K562 (cell line): ENCODE results near the gene ZNF358. TPM values are rescaled to one million over a fixed set of nuclear protein-coding genes. Genes with fewer than 3 reads are reported as not detected.

Experiments used
- ATAC-seq: fragments of 200-7000 bp; cut with Tn5 transposase; 3 replicates; pipeline ENCODE4 v1.9.1; 2020; ENCODE audit warnings: moderate library complexity
- BruUV-seq: library from RNA; stranded (reverse); fragments of 400-500 nt; replicated peaks from 2 replicates; lab custom pipeline; 2021; lab: Mats Ljungman, UMichigan
- CTCF ChIA-PET: fragments of 300-600 bp; formaldehyde crosslinking; extraction: SDS; loops from one replicate; lab custom pipeline; 2021; ENCODE audit warnings: low intra/inter-chr PET ratio; lab: Yijun Ruan, JAX
- POLR2A ChIA-PET: fragments of 300-600, 350-650 bp; sonication (Branson Sonifier 250); formaldehyde crosslinking; extraction: SDS; loops from one replicate; lab custom pipeline; 2021; ENCODE audit warnings: antibody characterized with exemption, inconsistent platforms; lab: Yijun Ruan, JAX
- DNase-seq, 4 experiments: peaks; one replicate each; pipeline versions ENCODE4 v3.0.0 to v3.0.0-alpha.2; 2011 to 2018; ENCODE audit warnings: low spot score in 3 of 4, mixed read lengths in 3 of 4; ENCODE audit errors: extremely low read depth in 1 of 4
- FAIRE-seq: peaks from 2 replicates; lab custom pipeline; 2011; peaks lifted over from hg19 to GRCh38; lab: Jason Lieb, UNC
- H2AFZ ChIP-seq: 2 replicates; pipeline ENCODE4 v1.6.0; 2011; ENCODE audit warnings: low read depth, low read length, control low read depth, inconsistent platforms
- H3K27ac ChIP-seq: fragments of 200-600 bp; 3 replicates; pipeline ENCODE4 v1.8.0; 2011; ENCODE audit warnings: low read depth, mild to moderate bottlenecking, control low read depth, inconsistent platforms, low read length, moderate library complexity, mixed read lengths; ENCODE audit errors: extremely low read depth
- H3K27me3 ChIP-seq, 2 experiments: fragments of 300-600 bp in 1 of 2; 2 replicates in 1 of 2; 3 replicates in 1 of 2; pipeline versions ENCODE4 v1.6.0 to v1.8.0; 2011; ENCODE audit warnings: inconsistent platforms in 2 of 2, low read length in 2 of 2, mild to moderate bottlenecking in 1 of 2, mixed read lengths in 1 of 2, moderate library complexity in 1 of 2; ENCODE audit not compliant: control insufficient read depth in 2 of 2, insufficient read depth in 2 of 2
- H3K36me3 ChIP-seq: fragments of 300-600 bp; 3 replicates; pipeline ENCODE4 v1.8.0; 2011; ENCODE audit warnings: mild to moderate bottlenecking, low read length, inconsistent platforms; ENCODE audit not compliant: control insufficient read depth, insufficient read depth
- H3K4me1 ChIP-seq, 2 experiments: fragments of 200-600 bp in 1 of 2; replicated peaks in 1 of 2; 2 replicates in 1 of 2; 3 replicates in 1 of 2; pipeline versions ENCODE4 v1.5.1 to v1.8.0; 2011; ENCODE audit warnings: inconsistent platforms in 2 of 2, low read length in 2 of 2, mild to moderate bottlenecking in 1 of 2, mixed read lengths in 1 of 2, moderate library complexity in 1 of 2; ENCODE audit not compliant: control insufficient read depth in 2 of 2, insufficient read depth in 2 of 2
- H3K4me2 ChIP-seq: 2 replicates; pipeline ENCODE4 v1.6.1; 2011; ENCODE audit warnings: low read length, control low read depth, inconsistent platforms, mixed read lengths; ENCODE audit not compliant: insufficient read depth
- H3K4me3 ChIP-seq: fragments of 200-600 bp; sonication (generic), shearing (Covaris generic); 2 replicates; pipeline ENCODE4 v1.5.1; 2016; ENCODE audit warnings: control low read depth, inconsistent platforms
- H3K79me2 ChIP-seq: fragments of 200-600 bp; 3 replicates; pipeline ENCODE4 v1.8.0; 2011; ENCODE audit warnings: low read length, inconsistent platforms; ENCODE audit not compliant: control insufficient read depth, insufficient read depth
- H3K9ac ChIP-seq, 2 experiments: 2 replicates each; pipeline versions ENCODE4 v1.6.0 to v1.6.1; 2011; ENCODE audit warnings: low read depth in 2 of 2, low read length in 2 of 2, control low read depth in 1 of 2, inconsistent platforms in 1 of 2, mild to moderate bottlenecking in 1 of 2, mixed read lengths in 1 of 2; ENCODE audit not compliant: insufficient read depth in 1 of 2
- H3K9me1 ChIP-seq: one replicate; pipeline ENCODE4 v1.6.0; 2011; ENCODE audit warnings: inconsistent platforms, mild to moderate bottlenecking, low read length, moderate library complexity; ENCODE audit not compliant: control insufficient read depth, insufficient read depth
- H3K9me3 ChIP-seq: replicated peaks from 2 replicates; pipeline ENCODE4 v1.5.1; 2011; ENCODE audit warnings: low read depth, low read length, inconsistent platforms; ENCODE audit not compliant: control insufficient read depth, insufficient read depth
- H4K20me1 ChIP-seq: replicated peaks from 2 replicates; pipeline ENCODE4 v1.6.1; 2011; ENCODE audit warnings: low read length, inconsistent platforms, mixed read lengths; ENCODE audit not compliant: control insufficient read depth, insufficient read depth
- ATF7 ChIP-seq: fragments of 450-650 bp; IDR thresholded peaks from 2 replicates; pipeline ENCODE4 v1.7.1; 2014; ENCODE audit warnings: mild to moderate bottlenecking, moderate library complexity
- BHLHE40 ChIP-seq: IDR thresholded peaks from 2 replicates; pipeline ENCODE4 v1.6.1; 2011; ENCODE audit warnings: low read length, improper control_type of control experiment
- CREBBP ChIP-seq: IDR thresholded peaks from one replicate; pipeline ENCODE4 v1.6.1; 2012; ENCODE audit warnings: low read depth, mild to moderate bottlenecking, control low read depth, inconsistent platforms, low read length
- E2F5 ChIP-seq: sonication (generic); formaldehyde crosslinking; IDR thresholded peaks from 2 replicates; pipeline ENCODE4 v1.8.0; 2022; ENCODE audit warnings: mild to moderate bottlenecking, missing genetic modification reagents
- E4F1 ChIP-seq: fragments of 250-450 bp; sonication (Bioruptor Pico); IDR thresholded peaks from 2 replicates; pipeline ENCODE4 v1.5.0; 2021; ENCODE audit warnings: mild to moderate bottlenecking, borderline replicate concordance
- EP400 ChIP-seq: fragments of 450-650 bp; IDR thresholded peaks from 2 replicates; pipeline ENCODE4 v1.6.1; 2017; ENCODE audit warnings: antibody characterized with exemption, mild to moderate bottlenecking, moderate library complexity
- ETV1 ChIP-seq: fragments of 450-650 bp; conservative IDR thresholded peaks from 2 replicates; pipeline ENCODE4 v1.6.1; 2016; ENCODE audit warnings: missing genetic modification characterization, control low read depth, low read depth, missing compliant biosample characterization
- FOXK2 ChIP-seq, 2 experiments: fragments of 450-650 bp; IDR thresholded peaks in 1 of 2; conservative IDR thresholded peaks in 1 of 2; 2 replicates each; pipeline ENCODE4 v1.6.1; 2016; ENCODE audit warnings: low read depth in 2 of 2, mild to moderate bottlenecking in 1 of 2
- HDAC3 ChIP-seq: fragments of 450-650 bp; IDR thresholded peaks from 2 replicates; pipeline ENCODE4 v1.6.1; 2018; ENCODE audit warnings: borderline replicate concordance, mild to moderate bottlenecking, moderate library complexity; ENCODE audit not compliant: partially characterized antibody
- MAFG ChIP-seq: fragments of 450-650 bp; conservative IDR thresholded peaks from 2 replicates; pipeline ENCODE4 v1.6.1; 2016; ENCODE audit warnings: missing genetic modification characterization, missing compliant biosample characterization
- NCOA2 ChIP-seq, 2 experiments: fragments of 450-650 bp; IDR thresholded peaks; 2 replicates each; pipeline ENCODE4 v1.6.1; 2018; ENCODE audit warnings: mild to moderate bottlenecking in 2 of 2, moderate library complexity in 1 of 2; ENCODE audit not compliant: partially characterized antibody in 2 of 2
- NCOA4 ChIP-seq: fragments of 450-650 bp; IDR thresholded peaks from 2 replicates; pipeline ENCODE4 v1.6.1; 2018; ENCODE audit warnings: mild to moderate bottlenecking; ENCODE audit not compliant: partially characterized antibody
- THRAP3 ChIP-seq: fragments of 450-650 bp; IDR thresholded peaks from 2 replicates; pipeline ENCODE4 v1.6.1; 2016; ENCODE audit warnings: mild to moderate bottlenecking, inconsistent platforms, borderline replicate concordance
- YBX1 ChIP-seq: fragments of 450-650 bp; IDR thresholded peaks from 2 replicates; pipeline ENCODE4 v1.7.1; 2016; ENCODE audit warnings: mild to moderate bottlenecking
- ZBED1 ChIP-seq: IDR thresholded peaks from 2 replicates; pipeline ENCODE4 v1.6.1; 2014
- ZFP1 ChIP-seq: fragments of 450-650 bp; formaldehyde crosslinking; IDR thresholded peaks from 2 replicates; pipeline ENCODE4 v1.4.0; 2020; ENCODE audit warnings: mild to moderate bottlenecking, mixed read lengths
- ZKSCAN1 ChIP-seq: fragments of 150-350 bp; IDR thresholded peaks from 2 replicates; pipeline ENCODE4 v1.6.1; 2016; ENCODE audit warnings: low read depth, low read length
- ZNF263 ChIP-seq: sonication (generic); formaldehyde crosslinking; IDR thresholded peaks from 2 replicates; pipeline ENCODE4 v1.8.0; 2022; ENCODE audit warnings: mild to moderate bottlenecking, missing genetic modification reagents, borderline replicate concordance
- ZNF75A ChIP-seq: fragments of 450-650 bp; formaldehyde crosslinking; IDR thresholded peaks from 2 replicates; pipeline ENCODE4 v1.4.0; 2020; ENCODE audit warnings: mild to moderate bottlenecking
- WGBS: fragments of 100-300 bp; shearing (Covaris generic); methylation state at CpG from one replicate; pipeline ENCODE4 v1.1.6; 2016; ENCODE audit warnings: low coverage, mixed read lengths; ENCODE audit not compliant: insufficient coverage; ENCODE audit errors: missing lambda C conversion rate; 5-methylcytosine and 5-hydroxymethylcytosine counted together
- in situ Hi-C: fragments of 300-500 bp; cut with MboI; formaldehyde crosslinking; loops from 4 replicates; pipeline ENCODE4 v1.15.0; 2018; ENCODE audit warnings: inconsistent platforms, mixed read lengths
- intact Hi-C: fragments of 100-400 bp; cut with micrococcal nuclease; formaldehyde crosslinking; loops from 2 replicates; pipeline ENCODE4 v1.14.2; 2022
- polyA plus RNA-seq, 8 experiments: library from polyadenylated mRNA; depleted of rRNA in 4 of 8; stranded (reverse) in 5 of 8; unstranded in 3 of 8; fragments of >200 nt; fragmentation: Nextera tagmentation in 2 of 8; fragmentation: Illumina TruSeq in 1 of 8; extraction: Ambion mirVana in 2 of 8; extraction: Trizol in 1 of 8; gene quantifications; 2 replicates each; pipeline versions ENCODE4 v1.2.1 to v1.2.3, GENCODE V29; 2011 to 2014; ENCODE audit warnings: inconsistent platforms in 1 of 8, missing spikeins in 1 of 8
- total RNA-seq, 7 experiments: library from RNA; depleted of rRNA in 6 of 7; stranded (reverse); fragments of >200 nt in 6 of 7; fragmentation: Illumina TruSeq in 2 of 7; extraction: Trizol in 2 of 7; gene quantifications; 2 replicates each; pipeline versions ENCODE4 v1.2.1 to v1.2.3, GENCODE V29; 2011 to 2021; ENCODE audit warnings: low replicate concordance in 1 of 7

ZNF358 gene
- total and polyA plus RNA-seq, 9 of the 15 experiments (the other 6 are each of a cell fraction or from before 2014, with no cell fraction given): 0.04 to 17.2 (median 4.9) TPM

- peaks cover 10% of the 10 kb centered on the region; the same call in 1 of the 3 replicates for H3K36me3 ChIP-seq
- peak; percentile 96 for FAIRE-seq
- no peaks in the 10 kb centered on the region for H3K27me3 ChIP-seq
- intact Hi-C loops (no loop called here), in situ Hi-C loops (no loop called here)
- H3K9me3 ChIP-seq: no peaks in the 10 kb centered on the region
- under 1% methylated on average over 68 of the region's 76 CpGs for WGBS
- H2AFZ ChIP-seq: peak within 1 kb of the TSS; percentile 100
- ChIA-PET POLR2A (interaction anchor here (0.6 to 1.8 kb wide), 8 partner anchors 12 to 126 kb away, joined by 3 to 9 read pairs (median 3); partner anchors contain the start of genes MCOLN1, PCP2 and ZNF358), CTCF (interaction anchor here (0.5 kb wide), 1 partner anchor 46 kb away, joined by 3 read pairs; no protein-coding TSS in a partner anchor)
- H3K9ac ChIP-seq: peak within 1 kb of the TSS; percentile 70 to 96; a peak in 3 of 4 replicates
- peak; percentile 89 for ATAC-seq
- H3K4me2 ChIP-seq: peak within 1 kb of the TSS; percentile 98
- peaks cover 10 to 41% of the 10 kb centered on the region in 2 experiments for H3K4me1 ChIP-seq
- peak; percentile 91 to 97 (median 94) for DNase-seq
- no peaks in the 10 kb centered on the region for H4K20me1 ChIP-seq
- BruUV-seq: no TSS peak
- peak within 1 kb of the TSS; percentile 81 for H3K4me3 ChIP-seq
- H3K79me2 ChIP-seq: no peaks in the 10 kb centered on the region; the same call in 2 of the 3 replicates
- no peak within 1 kb of the TSS; the same call in 2 of the 3 replicates for H3K27ac ChIP-seq
- no peaks in the 10 kb centered on the region for H3K9me1 ChIP-seq
- TF ChIP-seq ZNF75A (CRISPR knock-in tag) (no peak), E2F5 (CRISPR knock-in tag) (no peak), ATF7 (peak; percentile 96), E4F1 (CRISPR knock-in tag) (no peak), MAFG (tag) (no peak), HDAC3 (no peak), CREBBP (no peak), ZBED1 (no peak), NCOA2 (IDR thresholded peaks at IDR 0.05; ENCODE audit: partially characterized antibody in 2 of 2) (no peak), EP400 (no peak), ZKSCAN1 (peak; percentile 17; the same call in 1 of the 2 replicates), THRAP3 (no peak; the same call in 1 of the 2 replicates), YBX1 (no peak), BHLHE40 (peak; percentile 32; the same call in 1 of the 2 replicates), ZNF263 (CRISPR knock-in tag) (peak; percentile 65; the same call in 1 of the 2 replicates), FOXK2 (conservative IDR thresholded peaks at IDR 0.05 in 1 of 2, IDR thresholded peaks at IDR 0.05 in 1 of 2; ENCODE audit: low read depth in 2 of 2) (peak in 1 of 2 experiments; percentile 91; a peak in 2 of 4 replicates), ETV1 (tag) (peak; percentile 62), NCOA4 (peak; percentile 96), ZFP1 (CRISPR knock-in tag) (no peak)
Observed at GRCh38 chr19:7535047-7535997, 19.4 kb downstream of the ZNF358 start, which contains the start of gene PNPLA6. TSS of gene PNPLA6 (plus strand) at chr19:7535717. CDS start at chr19:7535789, 72 bp downstream.
